NCI-H2029 (cell line): ENCODE measurements around the gene CTNNA1.
A peak's percentile ranks its signal among the peaks of the same experiment; 100 is the strongest.
"Not testable (repeated sequence)": the region's sequence is repeated elsewhere in the genome, so short reads cannot be mapped to it uniquely, and the experiment has no call there.

Experiments
- DNase-seq: peaks from one replicate; lab custom pipeline; 2025; lab: John Stamatoyannopoulos, UW

The CTNNA1 gene

GRCh38 chr5:138757061-138757776, 4.0 kb downstream of the CTNNA1 start:
- no peak for DNase-seq

- no peak for DNase-seq
Measured at GRCh38 chr5:138760448-138761110, 7.4 kb downstream of the CTNNA1 start.

- not testable (repeated sequence) for DNase-seq
Measured at GRCh38 chr5:138761115-138761514, 7.9 kb downstream of the CTNNA1 start.

GRCh38 chr5:138761670-138762069, 8.4 kb downstream of the CTNNA1 start:
- not testable (repeated sequence) for DNase-seq

GRCh38 chr5:138762110-138762509, 8.9 kb downstream of the CTNNA1 start:
- no peak for DNase-seq

GRCh38 chr5:138763037-138763778, 10.0 kb downstream of the CTNNA1 start:
- DNase-seq: no peak

- DNase-seq: no peak
Measured at GRCh38 chr5:138770291-138770690, 17.1 kb downstream of the CTNNA1 start.

GRCh38 chr5:138770977-138771376, 17.8 kb downstream of the CTNNA1 start:
- DNase-seq: peak; percentile 61

GRCh38 chr5:138772986-138773594, 19.9 kb downstream of the CTNNA1 start:
- no peak for DNase-seq

GRCh38 chr5:138773624-138774023, 20.4 kb downstream of the CTNNA1 start:
- not testable (repeated sequence) for DNase-seq

- no peak for DNase-seq
Measured at GRCh38 chr5:138775034-138775433, 21.8 kb downstream of the CTNNA1 start.

GRCh38 chr5:138778234-138778633, 25.0 kb downstream of the CTNNA1 start:
- no peak for DNase-seq

- no peak for DNase-seq
Measured at GRCh38 chr5:138783976-138784375, 30.8 kb downstream of the CTNNA1 start.

GRCh38 chr5:138784590-138784989, 31.4 kb downstream of the CTNNA1 start:
- no peak for DNase-seq

- no peak for DNase-seq
Measured at GRCh38 chr5:138789771-138790242, 36.6 kb downstream of the CTNNA1 start.

- no peak for DNase-seq
Measured at GRCh38 chr5:138790684-138791083, 37.5 kb downstream of the CTNNA1 start.

- no peak for DNase-seq
Measured at GRCh38 chr5:138792195-138792790, 39.1 kb downstream of the CTNNA1 start.

- DNase-seq: no peak
Measured at GRCh38 chr5:138793575-138793974, 40.4 kb downstream of the CTNNA1 start.

- DNase-seq: no peak
Measured at GRCh38 chr5:138803285-138803684, 50.1 kb downstream of the CTNNA1 start.

GRCh38 chr5:138803935-138804334, 50.7 kb downstream of the CTNNA1 start:
- DNase-seq: no peak

GRCh38 chr5:138805096-138805495, 51.9 kb downstream of the CTNNA1 start:
- DNase-seq: no peak

- no peak for DNase-seq
Measured at GRCh38 chr5:138807182-138807581, 54.0 kb downstream of the CTNNA1 start.
